KOPT-K1 (cell line): ENCODE data around the gene OR8H1.

Experiments used
- H3K27ac ChIP-seq: fragments of 200-600 bp; sonication (generic); 2 replicates; pipeline ENCODE4 v1.5.1; 2016; ENCODE audit warnings: antibody characterized with exemption, mild to moderate bottlenecking, low read depth, low read length; ENCODE audit not compliant: poor library complexity, severe bottlenecking
- H3K36me3 ChIP-seq: fragments of 200-600 bp; sonication (generic); 2 replicates; pipeline ENCODE4 v1.5.1; 2017; ENCODE audit warnings: antibody characterized with exemption, mild to moderate bottlenecking, low read length, moderate library complexity; ENCODE audit not compliant: insufficient read depth
- H3K9me3 ChIP-seq: fragments of 200-600 bp; sonication (generic); 2 replicates; pipeline ENCODE4 v1.5.1; 2017; ENCODE audit warnings: antibody characterized with exemption, low read length, mild to moderate bottlenecking; ENCODE audit not compliant: insufficient read depth, poor library complexity, severe bottlenecking

Gene OR8H1, protein sequence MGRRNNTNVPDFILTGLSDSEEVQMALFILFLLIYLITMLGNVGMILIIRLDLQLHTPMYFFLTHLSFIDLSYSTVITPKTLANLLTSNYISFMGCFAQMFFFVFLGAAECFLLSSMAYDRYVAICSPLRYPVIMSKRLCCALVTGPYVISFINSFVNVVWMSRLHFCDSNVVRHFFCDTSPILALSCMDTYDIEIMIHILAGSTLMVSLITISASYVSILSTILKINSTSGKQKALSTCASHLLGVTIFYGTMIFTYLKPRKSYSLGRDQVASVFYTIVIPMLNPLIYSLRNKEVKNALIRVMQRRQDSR

GRCh38 chr11:56292154-56292553, at the start of gene OR8H1:
Gene OR8H1 (minus strand): TSS chr11:56292254. CDS start chr11:56291062, 1,192 bp downstream.
- H3K9me3 ChIP-seq, result no peaks in the 10 kb centered on the region
- H3K27ac ChIP-seq, result no peak within 1 kb of the TSS
- no peaks in the 10 kb centered on the region for H3K36me3 ChIP-seq

DNA sequence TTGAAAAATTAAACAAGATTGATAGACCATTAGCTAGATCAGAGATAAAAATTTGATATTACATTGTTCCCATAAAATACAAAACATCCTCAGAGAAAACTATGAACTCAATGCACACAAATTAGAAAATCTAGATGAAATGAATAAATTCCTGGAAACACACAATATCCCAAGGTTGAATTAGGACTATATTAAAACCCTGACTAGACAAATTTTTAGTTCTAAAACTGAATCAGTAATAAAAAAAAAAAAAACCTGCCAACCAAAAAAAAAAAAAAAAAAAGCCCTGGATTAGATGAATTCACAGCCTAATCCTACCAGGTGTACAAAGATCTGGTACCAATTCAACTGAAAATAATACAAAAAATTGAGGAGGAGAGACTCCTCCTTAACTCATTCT, 48.2 kb upstream of the OR8H1 start:
- Histone ChIP-seq H3K9me3 (no peaks in the 10 kb centered on the region), H3K36me3 (no peaks in the 10 kb centered on the region), H3K27ac (no peak overlapping the region)

DNA sequence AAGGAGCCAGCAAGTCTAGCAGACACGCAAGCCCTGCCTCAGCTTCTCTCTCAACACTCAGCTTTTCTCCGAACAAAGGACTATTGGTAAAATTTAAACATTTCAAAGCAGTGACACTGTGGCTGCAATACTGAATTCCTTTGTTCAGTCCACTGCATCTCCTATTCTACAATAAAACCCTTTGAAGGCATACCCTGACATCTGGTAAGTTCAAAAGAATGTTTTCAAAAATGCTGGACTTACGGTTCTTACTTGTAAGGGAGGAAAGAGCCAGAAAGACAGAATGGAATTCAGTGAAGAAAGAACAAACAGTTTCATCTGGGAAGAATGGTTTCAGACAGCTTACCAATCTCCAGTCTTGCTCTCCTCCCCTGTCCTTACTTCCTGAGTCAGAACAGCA, 41.1 kb upstream of the OR8H1 start:
- H3K9me3 ChIP-seq, result no peaks in the 10 kb centered on the region
- no peaks in the 10 kb centered on the region for H3K36me3 ChIP-seq
- no peak overlapping the region for H3K27ac ChIP-seq

DNA sequence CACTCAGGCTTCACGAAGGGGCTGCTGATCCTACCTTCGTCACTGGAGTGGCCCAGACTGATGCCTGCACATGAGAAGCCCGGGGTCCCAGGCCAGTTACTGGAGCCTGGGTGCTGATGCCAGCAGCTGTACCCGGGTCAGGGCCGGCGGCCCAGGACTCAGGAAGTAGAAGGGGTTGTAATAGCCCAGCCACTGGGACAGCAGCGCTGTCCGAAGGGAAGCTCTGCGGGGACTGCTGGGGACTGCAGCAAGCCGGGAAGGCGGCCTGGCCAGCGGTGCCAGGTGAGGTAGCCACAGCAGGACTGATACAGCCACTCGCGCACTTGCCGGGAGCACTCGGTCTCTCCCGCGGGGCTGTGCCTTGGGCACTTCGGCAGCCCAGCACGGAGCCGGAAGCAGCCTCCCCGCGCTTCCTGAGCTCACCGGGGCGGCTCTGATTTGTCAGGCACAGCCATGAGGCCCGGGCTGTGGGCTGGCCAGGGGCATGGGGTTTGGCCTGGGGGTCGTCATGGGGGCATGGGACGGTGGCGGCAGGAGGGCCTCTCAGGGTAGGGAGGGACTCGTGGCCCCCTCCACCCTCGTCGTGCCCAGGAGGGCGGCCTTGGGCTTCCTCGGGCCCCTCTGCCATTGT, 39.9 kb upstream of the OR8H1 start:
- Histone ChIP-seq H3K27ac (no peak overlapping the region), H3K36me3 (no peaks in the 10 kb centered on the region), H3K9me3 (no peaks in the 10 kb centered on the region)

GRCh38 chr11:56314844-56315243, 22.8 kb upstream of the OR8H1 start, which contains the start of gene OR8K3:
Gene OR8K3 (plus strand): TSS chr11:56315144. CDS start chr11:56318307, 3,163 bp downstream.
- Histone ChIP-seq H3K9me3 (no peaks in the 10 kb centered on the region), H3K36me3 (no peaks in the 10 kb centered on the region), H3K27ac (no peak within 1 kb of the TSS)

- Histone ChIP-seq H3K36me3 (no peaks in the 10 kb centered on the region), H3K9me3 (peaks cover 4% of the 10 kb centered on the region), H3K27ac (no peak overlapping the region)
These were observed 15.8 kb upstream of the OR8H1 start for GRCh38 chr11:56307836-56308235.

- H3K9me3 ChIP-seq, result no peaks in the 10 kb centered on the region
- no peak overlapping the region for H3K27ac ChIP-seq
- H3K36me3 ChIP-seq, result no peaks in the 10 kb centered on the region
These were observed 4.8 kb upstream of the OR8H1 start for GRCh38 chr11:56296898-56297297.

- no peaks in the 10 kb centered on the region for H3K36me3 ChIP-seq
These were observed 18.2 kb downstream of the OR8H1 start, which contains the start of gene OR5T1 for GRCh38 chr11:56273854-56274253. Gene OR5T1 (plus strand): TSS chr11:56274154. CDS start chr11:56275639, 1,485 bp downstream.

DNA sequence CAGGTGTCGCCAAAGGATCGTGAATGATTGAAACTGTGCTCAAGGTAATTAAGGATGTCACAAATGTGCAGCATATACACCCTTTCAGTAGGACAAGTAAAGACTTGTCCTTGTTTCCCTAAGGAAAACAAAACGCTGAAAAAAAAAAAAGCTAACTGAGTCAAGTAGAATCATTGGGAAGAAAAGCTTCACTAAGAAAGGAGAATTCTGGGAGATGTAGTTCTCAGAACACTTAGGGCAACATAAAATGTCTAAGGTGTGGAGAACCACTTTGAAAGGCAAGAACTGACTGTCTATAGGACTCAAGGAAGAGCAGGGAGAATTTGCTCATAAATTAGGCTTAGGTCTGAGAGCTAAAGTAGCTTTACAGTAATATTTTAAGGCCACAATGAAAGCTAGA, 21.0 kb downstream of the OR8H1 start:
- Histone ChIP-seq H3K9me3 (no peaks in the 10 kb centered on the region), H3K36me3 (no peaks in the 10 kb centered on the region), H3K27ac (no peak overlapping the region)

More at GRCh38 chr11:56273854-56274253, 18.2 kb downstream of the OR8H1 start, which contains the start of gene OR5T1:
- no peaks in the 10 kb centered on the region for H3K9me3 ChIP-seq
- H3K27ac ChIP-seq, result no peak within 1 kb of the TSS

DNA sequence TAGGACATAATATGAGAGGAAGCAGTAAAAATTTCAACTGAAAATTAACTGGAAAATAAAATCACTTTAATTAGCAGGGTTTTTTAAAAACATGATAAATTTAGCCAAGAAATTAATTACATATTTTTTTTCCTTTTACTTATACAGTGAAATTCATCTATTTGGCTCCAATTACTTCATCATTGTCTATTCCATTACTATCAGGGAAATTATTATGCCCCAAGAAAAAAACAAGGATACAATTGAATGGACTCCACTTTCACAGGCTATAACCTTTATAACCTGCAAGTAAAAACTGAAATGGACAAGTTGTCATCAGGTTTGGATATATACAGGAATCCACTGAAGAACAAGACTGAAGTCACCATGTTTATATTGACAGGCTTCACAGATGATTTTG, 40.1 kb downstream of the OR8H1 start, which contains the start of gene OR5T3:
TSS of gene OR5T3 (plus strand) at position 301 of the 400 bp plus-strand sequence. CDS start at position 301, 0 bp downstream.
- Histone ChIP-seq H3K36me3 (no peaks in the 10 kb centered on the region), H3K27ac (no peak within 1 kb of the TSS), H3K9me3 (no peaks in the 10 kb centered on the region)
